ENCODE measurements around the gene LRPAP1.

Gene LRPAP1

GRCh38 chr4:3500634-3501101 lies 31.6 kb downstream of the LRPAP1 start:
- DNase-seq (ENCODE audit: low read depth in 3 of 3) = no peak

- no peak for DNase-seq (ENCODE audit: low read depth in 3 of 3)
Observed at GRCh38 chr4:3500111-3500510, 32.1 kb downstream of the LRPAP1 start.

DNA sequence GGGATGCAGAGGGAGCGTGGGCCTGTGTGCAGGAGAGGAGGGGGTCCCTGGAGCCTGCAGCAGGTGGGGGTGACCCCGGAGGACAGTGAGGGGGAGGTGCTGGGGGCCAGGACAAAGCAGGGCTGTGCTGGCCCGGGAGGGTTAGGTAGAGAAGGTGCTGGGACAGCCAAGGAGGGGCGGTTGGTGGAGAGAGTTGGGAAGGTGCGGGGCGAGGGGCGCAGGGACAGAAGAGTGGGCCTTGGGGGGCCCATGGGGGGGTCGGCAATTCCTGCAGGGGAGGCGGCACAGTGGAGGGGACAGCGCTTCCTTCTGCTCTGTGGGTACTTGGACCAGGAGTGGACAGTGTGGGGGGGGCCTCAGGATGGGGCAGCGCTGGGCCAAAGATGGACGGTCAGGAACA lies 32.5 kb downstream of the LRPAP1 start:
- no peak for DNase-seq (ENCODE audit: low read depth in 3 of 3)

DNA sequence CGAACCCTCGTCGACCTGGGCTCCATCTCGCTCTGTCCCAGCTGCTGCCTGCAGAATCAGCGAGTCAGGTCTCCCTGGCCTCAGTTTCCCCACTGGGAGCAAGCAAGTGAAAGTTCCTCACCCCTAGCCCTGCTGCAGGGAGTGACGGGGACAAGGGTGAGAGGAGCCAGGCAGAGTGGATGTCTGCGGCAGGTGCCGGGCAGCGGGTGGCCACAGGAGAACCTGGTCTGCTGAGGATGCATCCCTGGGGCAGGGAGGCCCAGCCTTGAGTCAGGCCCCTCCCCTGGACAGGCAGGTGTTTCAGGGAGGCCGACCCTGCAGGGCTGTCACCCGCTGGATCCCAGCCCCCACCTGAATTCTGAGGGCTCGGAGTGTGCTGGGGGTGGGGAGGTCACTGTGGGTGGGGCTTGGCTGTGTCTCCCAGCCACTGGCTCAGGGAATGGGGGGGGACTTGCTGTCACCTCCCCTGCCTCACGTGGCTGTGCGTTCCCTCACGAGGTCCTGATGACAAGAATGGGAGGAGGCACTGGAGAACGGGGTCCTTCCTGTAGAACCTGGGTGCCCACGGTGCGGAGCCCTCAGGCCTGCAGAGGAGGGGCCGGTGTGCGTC lies 33.2 kb downstream of the LRPAP1 start:
- no peak for DNase-seq (ENCODE audit: low read depth in 3 of 3)

DNA sequence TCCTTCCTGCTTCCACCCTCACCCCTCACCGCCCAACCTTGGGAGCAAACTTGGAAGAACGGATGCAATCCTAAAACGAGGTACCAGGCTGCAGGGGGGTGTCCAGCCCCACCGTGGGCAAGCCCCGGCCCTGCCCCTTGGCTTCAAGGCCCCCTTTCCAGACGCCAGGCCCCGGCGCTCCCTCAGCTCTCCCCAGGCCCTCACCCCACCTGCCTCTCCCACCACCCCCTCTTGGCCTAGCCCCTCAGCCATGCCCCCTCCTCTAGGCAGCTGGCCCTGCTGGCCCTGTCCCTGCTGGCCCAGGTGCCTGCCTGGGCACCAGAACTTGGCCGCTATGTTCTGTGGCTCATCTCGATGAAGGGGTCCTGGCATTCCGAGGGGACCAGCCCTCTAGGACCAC lies 33.8 kb downstream of the LRPAP1 start:
- no peak for DNase-seq (ENCODE audit: low read depth in 3 of 3)

DNA sequence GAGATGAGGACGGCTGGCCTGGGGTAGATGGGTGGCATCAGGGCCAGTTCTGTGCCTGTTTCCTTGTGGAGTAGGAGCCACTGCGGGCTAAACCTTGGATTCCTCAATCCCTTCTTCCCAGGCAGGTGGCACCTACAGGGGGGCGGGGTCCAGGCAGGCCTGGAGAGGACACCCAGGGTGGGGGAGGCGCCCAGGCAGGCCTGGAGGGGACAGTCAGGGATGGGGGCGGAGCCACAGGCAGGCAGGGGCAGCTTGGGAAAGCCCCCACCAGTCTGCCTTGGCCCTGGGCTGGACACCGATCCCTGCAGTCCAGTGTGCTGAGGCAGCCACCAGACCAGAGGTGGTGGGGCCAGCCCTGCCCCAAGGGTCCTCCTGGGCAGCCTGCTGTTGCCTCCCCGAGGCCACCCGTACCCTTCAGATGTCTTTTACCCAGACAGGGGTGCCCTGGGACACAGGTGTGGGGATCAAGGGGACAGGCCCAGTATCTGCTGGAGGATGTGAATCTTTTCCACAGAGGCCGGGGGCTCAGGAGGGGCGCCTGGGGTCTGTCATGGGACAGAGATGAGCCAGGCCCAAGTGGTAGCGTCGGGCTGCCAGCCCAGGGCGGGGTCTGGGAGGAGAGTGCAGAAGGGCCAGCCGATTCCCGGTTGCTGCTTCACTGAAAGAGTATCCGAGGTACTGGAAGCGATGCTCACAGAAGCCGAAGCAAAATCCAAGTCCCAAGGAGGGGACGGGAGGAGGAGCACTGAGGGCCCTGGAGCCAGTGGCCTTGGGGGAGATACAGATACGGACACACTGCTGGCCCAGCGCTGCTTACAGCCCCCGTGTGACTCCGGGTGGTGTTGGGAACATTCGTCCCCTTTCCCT lies 34.5 kb downstream of the LRPAP1 start:
- DNase-seq (ENCODE audit: low read depth in 3 of 3) = no peak

DNA sequence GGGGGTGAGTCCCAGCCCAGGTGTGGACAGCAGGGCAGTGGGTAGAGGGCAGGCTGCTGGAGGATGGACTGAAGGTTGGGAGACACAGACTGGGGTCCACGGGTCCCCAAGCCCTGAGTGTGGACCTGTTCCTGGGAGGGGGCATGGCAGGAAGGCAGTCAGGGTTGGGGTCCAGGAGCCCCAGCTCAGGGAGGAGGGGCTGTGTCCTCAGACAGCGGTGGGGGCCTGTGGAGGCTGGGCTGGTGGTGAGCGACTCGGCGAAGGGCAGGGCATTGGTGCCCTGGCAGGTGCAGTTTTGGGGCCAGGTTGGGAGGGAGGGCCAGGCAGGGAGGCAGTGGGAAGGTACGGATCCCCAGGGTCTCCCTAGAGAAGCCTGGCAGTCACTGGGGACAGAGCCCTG lies 35.1 kb downstream of the LRPAP1 start:
- DNase-seq (ENCODE audit: low read depth in 3 of 3) = no peak

- DNase-seq (ENCODE audit: low read depth in 3 of 3) = no peak
Observed at GRCh38 chr4:3496021-3496420, 36.2 kb downstream of the LRPAP1 start.

DNA sequence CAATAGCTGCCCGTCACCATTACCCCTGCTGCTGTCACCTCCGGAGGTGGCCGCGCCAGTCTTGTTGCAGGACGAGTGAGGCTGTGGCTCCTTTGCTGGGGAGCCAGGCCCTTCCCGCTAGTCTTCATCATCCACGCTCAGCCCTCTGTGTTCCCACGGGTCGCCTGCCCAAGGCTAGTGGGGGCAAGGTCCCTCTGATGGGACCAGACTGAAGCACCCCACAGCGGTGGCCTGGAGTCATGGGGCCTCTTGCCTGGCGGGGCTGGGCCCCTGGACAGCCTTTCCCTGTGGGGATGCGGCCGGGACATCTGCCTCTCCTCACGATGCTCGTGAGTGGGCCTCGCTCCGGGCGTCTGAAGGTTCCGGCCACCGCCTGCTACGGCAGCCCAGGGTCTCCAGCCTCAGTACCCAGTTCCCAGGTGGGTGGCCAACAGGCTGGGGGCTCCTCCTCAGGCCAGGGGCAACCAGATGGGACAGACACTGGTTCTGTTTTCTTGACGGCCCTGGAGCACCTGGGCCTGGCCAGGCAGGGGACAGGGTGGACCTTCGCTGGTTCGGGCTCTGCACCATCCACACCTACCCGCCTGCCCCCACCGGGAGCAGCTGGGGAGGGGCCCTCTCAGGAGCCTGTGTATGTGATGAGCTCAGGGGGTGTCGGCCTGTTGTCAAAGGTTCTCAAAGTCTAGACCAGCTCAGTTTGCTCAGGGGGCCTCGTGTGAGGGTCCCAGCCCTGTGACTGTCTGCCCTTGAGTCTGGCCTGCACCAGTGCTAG lies 36.8 kb downstream of the LRPAP1 start:
- DNase-seq (ENCODE audit: low read depth in 3 of 3) = no peak

DNA sequence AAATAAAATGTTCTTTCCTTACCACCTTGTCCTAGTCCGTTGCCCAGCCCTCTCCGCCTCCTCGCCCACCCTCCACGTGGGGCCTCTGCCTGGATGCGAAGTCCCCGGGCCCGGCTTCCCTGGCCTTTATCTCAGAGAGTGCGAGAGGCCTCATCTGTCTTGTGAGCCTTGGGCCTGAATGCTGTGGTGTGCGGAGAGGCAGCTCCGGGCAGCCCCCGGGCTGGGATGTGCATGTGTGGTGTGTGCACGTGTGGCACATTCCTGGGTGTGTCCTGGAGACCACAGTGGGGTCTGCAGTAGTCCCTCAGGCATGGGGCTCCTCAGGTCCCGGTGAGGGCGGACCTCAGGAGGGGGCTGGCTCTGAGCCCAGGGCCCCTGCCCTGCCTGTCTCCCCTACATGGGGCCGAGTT lies 37.8 kb downstream of the LRPAP1 start:
- DNase-seq (ENCODE audit: low read depth in 3 of 3) = no peak

- no peak for DNase-seq (ENCODE audit: low read depth in 3 of 3)
Observed at GRCh38 chr4:3493720-3494461, 38.3 kb downstream of the LRPAP1 start.

- no peak for DNase-seq (ENCODE audit: low read depth in 3 of 3)
Observed at GRCh38 chr4:3492741-3493719, 39.2 kb downstream of the LRPAP1 start.

DNA sequence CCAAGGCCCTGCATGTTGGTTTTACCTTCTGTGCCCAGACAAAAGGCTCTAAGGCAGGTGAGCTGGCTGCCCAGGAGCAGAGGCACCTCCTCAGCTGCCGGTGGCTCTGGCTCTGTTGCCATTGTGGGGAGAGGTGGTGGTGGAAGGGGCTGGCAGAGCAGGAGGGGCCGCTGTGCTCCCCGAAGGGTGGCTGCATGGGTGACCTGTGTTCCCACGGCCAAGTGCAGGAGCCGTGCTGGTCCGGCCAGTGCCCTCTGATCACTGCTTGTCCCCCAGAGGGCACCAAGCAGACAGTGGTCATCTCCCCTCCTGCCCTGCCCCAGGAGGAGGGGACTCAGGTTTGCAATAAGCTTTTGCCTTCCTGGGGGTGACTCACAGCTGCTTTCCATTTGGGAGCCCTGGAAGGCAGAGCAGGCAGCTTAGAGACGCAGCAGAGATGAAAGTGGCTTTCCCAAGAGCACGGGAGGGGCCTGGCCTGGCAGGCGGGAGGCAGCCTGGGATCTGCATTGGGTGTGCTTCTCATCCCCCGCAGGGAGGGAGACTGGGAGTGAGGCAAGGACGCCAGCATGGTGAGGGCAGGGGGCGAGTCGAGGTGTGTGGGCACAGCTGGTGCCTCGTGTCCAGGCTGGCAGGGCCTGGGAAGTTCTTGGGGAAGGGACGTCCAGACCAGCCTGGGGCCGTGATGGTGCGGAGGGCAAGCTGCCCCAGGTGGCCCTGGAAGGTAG lies 40.4 kb downstream of the LRPAP1 start:
- DNase-seq (ENCODE audit: low read depth in 3 of 3) = no peak

GRCh38 chr4:3489451-3489962 lies 42.7 kb downstream of the LRPAP1 start:
- DNase-seq (ENCODE audit: low read depth in 3 of 3) = no peak

DNA sequence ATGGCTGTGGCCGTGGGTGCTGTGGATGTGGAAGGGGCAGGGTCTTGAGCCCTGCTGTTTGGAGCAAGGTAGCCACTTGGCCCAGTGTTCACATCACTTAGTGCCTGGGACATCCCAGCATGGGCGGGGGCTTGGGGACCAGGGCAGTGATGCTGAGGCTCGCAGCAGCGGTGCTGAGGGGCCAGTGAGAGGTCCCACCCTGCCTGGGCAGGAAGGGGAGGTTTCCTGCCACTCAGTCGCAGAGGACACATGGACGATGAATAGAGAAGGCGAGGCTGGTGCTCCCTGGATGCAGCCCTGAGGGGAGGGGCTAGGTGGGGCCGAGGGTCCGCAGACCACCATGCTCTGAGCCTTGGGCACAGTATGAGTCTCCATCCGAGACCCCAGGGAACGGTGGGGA lies 43.4 kb downstream of the LRPAP1 start:
- no peak for DNase-seq (ENCODE audit: low read depth in 3 of 3)

GRCh38 chr4:3487861-3488260 lies 44.4 kb downstream of the LRPAP1 start:
- DNase-seq (ENCODE audit: low read depth in 3 of 3) = no peak

- no peak for DNase-seq (ENCODE audit: low read depth in 3 of 3)
Observed at GRCh38 chr4:3486541-3487540, 45.4 kb downstream of the LRPAP1 start.

GRCh38 chr4:3485886-3486540 lies 46.2 kb downstream of the LRPAP1 start:
- DNase-seq (ENCODE audit: low read depth in 3 of 3) = no peak

Measured in stimulated activated CD4-positive, alpha-beta T cell treated with anti-CD3 and anti-CD28 coated beads, TNF-alpha, amount 100 ng/mL, for 48 hours (primary cell).